Fibroblast of lung (primary cell): ENCODE data around the gene KLHL21. TPM values are rescaled to one million over a fixed set of nuclear protein-coding genes. Genes with fewer than 3 reads are reported as not detected.

Experiments
- DNase-seq, 2 donors: peaks; one replicate each; pipeline versions ENCODE4 v3.0.0 to v3.0.0-alpha.2; 2010; ENCODE audit warnings: low read depth in 2 of 2
- H2AFZ ChIP-seq: 2 replicates; pipeline ENCODE4 v1.5.1; 2012; ENCODE audit warnings: low read length, control low read depth, inconsistent platforms
- H3K27ac ChIP-seq: 2 replicates; pipeline ENCODE4 v1.5.1; 2011; ENCODE audit warnings: low read length, control low read depth; ENCODE audit not compliant: insufficient read depth
- H3K27me3 ChIP-seq: 2 replicates; pipeline ENCODE4 v1.5.1; 2011; ENCODE audit warnings: mild to moderate bottlenecking, low read length; ENCODE audit not compliant: control insufficient read depth, insufficient read depth
- H3K36me3 ChIP-seq: 2 replicates; pipeline ENCODE4 v1.5.1; 2011; ENCODE audit warnings: low read length; ENCODE audit not compliant: control insufficient read depth, insufficient read depth
- H3K4me1 ChIP-seq: 2 replicates; pipeline ENCODE4 v1.5.1; 2011; ENCODE audit warnings: low read length; ENCODE audit not compliant: control insufficient read depth, insufficient read depth; ENCODE audit errors: extremely low read depth
- H3K4me2 ChIP-seq: 2 replicates; pipeline ENCODE4 v1.5.1; 2011; ENCODE audit warnings: low read length, control low read depth; ENCODE audit not compliant: insufficient read depth; ENCODE audit errors: extremely low read depth
- H3K4me3 ChIP-seq, 4 experiments: fragments of 200-600 bp in 1 of 4; sonication (generic) in 1 of 4; replicated peaks in 1 of 4; 2 replicates each; pipeline ENCODE4 v1.5.1; 2011 to 2016; ENCODE audit warnings: low read length in 4 of 4, low read depth in 3 of 4, mild to moderate bottlenecking in 3 of 4, control low read depth in 2 of 4, inconsistent platforms in 1 of 4, mixed read lengths in 1 of 4; ENCODE audit not compliant: insufficient read depth in 1 of 4; ENCODE audit errors: control extremely low read depth in 1 of 4
- H3K79me2 ChIP-seq: 2 replicates; pipeline ENCODE4 v1.5.1; 2012; ENCODE audit warnings: mild to moderate bottlenecking, low read length, inconsistent platforms; ENCODE audit not compliant: control insufficient read depth, insufficient read depth
- H3K9ac ChIP-seq: 2 replicates; pipeline ENCODE4 v1.5.1; 2011; ENCODE audit warnings: mild to moderate bottlenecking, low read length, control low read depth; ENCODE audit not compliant: insufficient read depth
- H3K9me3 ChIP-seq: 2 replicates; pipeline ENCODE4 v1.5.1; 2012; ENCODE audit warnings: low read depth, low read length; ENCODE audit not compliant: control insufficient read depth, insufficient read depth
- H4K20me1 ChIP-seq: 2 replicates; pipeline ENCODE4 v1.5.1; 2011; ENCODE audit warnings: low read length; ENCODE audit not compliant: control insufficient read depth, insufficient read depth; ENCODE audit errors: extremely low read depth
- CTCF ChIP-seq, 2 donors: IDR thresholded peaks in 1 of 2; conservative IDR thresholded peaks in 1 of 2; 1 replicate in 1 of 2; 2 replicates in 1 of 2; pipeline ENCODE4 v1.5.1; 2011 to 2012; ENCODE audit warnings: low read length in 2 of 2, control low read depth in 1 of 2, inconsistent platforms in 1 of 2, low read depth in 1 of 2, mild to moderate bottlenecking in 1 of 2
- EZH2 ChIP-seq: IDR thresholded peaks from 2 replicates; pipeline ENCODE4 v1.5.1; 2012; ENCODE audit warnings: low read length, control low read depth, mild to moderate bottlenecking; ENCODE audit errors: missing control alignments
- polyA plus RNA-seq, 2 donors: library from polyadenylated mRNA; depleted of rRNA in 1 of 2; stranded (reverse) in 1 of 2; unstranded in 1 of 2; fragments of >200 nt; gene quantifications; 2 replicates each; pipeline ENCODE4 v1.2.1, GENCODE V29; 2011 to 2012; ENCODE audit warnings: missing spikeins in 1 of 2
- total RNA-seq: library from RNA; depleted of rRNA; stranded (reverse); fragments of >200 nt; gene quantifications from 2 replicates; pipeline ENCODE4 v1.2.1, GENCODE V29; 2014

Gene KLHL21
- total and polyA plus RNA-seq, 2 donors (not counting 1 experiment from before 2014, with no cell fraction given), result 11.7 to 44.9 TPM

DNA sequence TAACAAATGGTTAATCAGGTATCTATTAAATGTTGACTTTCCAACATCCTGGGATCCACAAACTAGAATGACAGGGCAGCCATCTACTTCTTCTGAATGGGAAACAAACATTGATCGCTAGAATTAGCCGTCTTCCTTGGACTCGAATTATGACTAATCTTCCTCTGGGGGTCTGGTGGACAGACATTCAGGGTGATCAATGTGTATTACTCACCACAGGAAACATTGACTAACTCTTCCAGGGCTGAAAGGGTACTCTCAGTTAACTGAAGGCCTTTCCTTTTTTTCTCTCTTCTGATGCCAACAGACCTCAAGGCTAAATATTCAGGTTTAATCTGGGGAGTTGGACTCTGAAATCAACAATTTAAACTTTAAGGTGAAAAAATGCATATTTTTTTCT lies 57.8 kb downstream of the KLHL21 start:
- TF ChIP-seq EZH2 (no peak), CTCF (conservative IDR thresholded peaks at IDR 0.05 in 1 of 2, IDR thresholded peaks at IDR 0.05 in 1 of 2; ENCODE audit: low read depth in 1 of 2, low read length in 2 of 2) (no peak)
- Histone ChIP-seq H4K20me1 (no peaks in the 10 kb centered on the region), H3K79me2 (no peaks in the 10 kb centered on the region), H3K9me3 (no peaks in the 10 kb centered on the region), H3K4me1 (no peaks in the 10 kb centered on the region), H3K27ac (no peak overlapping the region), H3K4me2 (no peak overlapping the region), H3K36me3 (peaks cover 3% of the 10 kb centered on the region), H3K27me3 (no peaks in the 10 kb centered on the region), H2AFZ (no peak overlapping the region), H3K4me3 (no peak overlapping the region), H3K9ac (no peak overlapping the region)
- peak in 1 of 2 donors; percentile 88 for DNase-seq

Other genes with a start within 250 kb of the KLHL21 start
- 22.3 and 58.0 TPM in 2 replicates for gene ACOT7, start 209.1 kb downstream of the KLHL21 start, total RNA-seq
- 50.7 and 141 TPM in 2 replicates for gene ACOT7, start 209.1 kb downstream of the KLHL21 start, polyA plus RNA-seq
- 0.26 and 0.50 TPM in 2 replicates for gene HES2, start 182.9 kb downstream of the KLHL21 start, total RNA-seq
- gene HES2, start 182.9 kb downstream of the KLHL21 start, polyA plus RNA-seq, result 0.02 TPM in 1 of 2 replicates, not detected in the other
- gene ESPN, start 178.1 kb downstream of the KLHL21 start, total RNA-seq, result not detected in 2 replicates
- not detected in 2 replicates for gene ESPN, start 178.1 kb downstream of the KLHL21 start, polyA plus RNA-seq
- gene TNFRSF25, start 136.7 kb downstream of the KLHL21 start, total RNA-seq, result 0.51 and 1.5 TPM in 2 replicates
- gene TNFRSF25, start 136.7 kb downstream of the KLHL21 start, polyA plus RNA-seq, result 0.24 and 0.37 TPM in 2 replicates
- 1.3 and 3.3 TPM in 2 replicates for gene PLEKHG5, start 111.2 kb downstream of the KLHL21 start, total RNA-seq
- gene PLEKHG5, start 111.2 kb downstream of the KLHL21 start, polyA plus RNA-seq, result 0.42 and 0.79 TPM in 2 replicates
- gene NOL9, start 48.4 kb downstream of the KLHL21 start, total RNA-seq, result 17.5 and 18.7 TPM in 2 replicates
- 19.0 and 24.2 TPM in 2 replicates for gene NOL9, start 48.4 kb downstream of the KLHL21 start, polyA plus RNA-seq
- under 0.01 and 0.17 TPM in 2 replicates for gene TAS1R1, start 47.6 kb downstream of the KLHL21 start, total RNA-seq
- 0.05 and 0.10 TPM in 2 replicates for gene TAS1R1, start 47.6 kb downstream of the KLHL21 start, polyA plus RNA-seq
- gene ZBTB48, start 22.9 kb downstream of the KLHL21 start, total RNA-seq, result 15.4 and 16.0 TPM in 2 replicates
- 4.9 and 5.7 TPM in 2 replicates for gene ZBTB48, start 22.9 kb downstream of the KLHL21 start, polyA plus RNA-seq
- gene PHF13, start 10.9 kb upstream of the KLHL21 start, total RNA-seq, result 12.3 and 13.7 TPM in 2 replicates
- 10.0 and 12.1 TPM in 2 replicates for gene PHF13, start 10.9 kb upstream of the KLHL21 start, polyA plus RNA-seq
- gene THAP3, start 22.0 kb upstream of the KLHL21 start, total RNA-seq, result 34.4 and 35.5 TPM in 2 replicates
- 5.3 and 6.5 TPM in 2 replicates for gene THAP3, start 22.0 kb upstream of the KLHL21 start, polyA plus RNA-seq
- gene DNAJC11, start 98.9 kb upstream of the KLHL21 start, total RNA-seq, result 29.0 and 35.2 TPM in 2 replicates
- 31.8 and 47.2 TPM in 2 replicates for gene DNAJC11, start 98.9 kb upstream of the KLHL21 start, polyA plus RNA-seq
- 45.5 and 47.6 TPM in 2 replicates for gene CAMTA1, start 182.6 kb upstream of the KLHL21 start, total RNA-seq
- 78.5 and 86.0 TPM in 2 replicates for gene CAMTA1, start 182.6 kb upstream of the KLHL21 start, polyA plus RNA-seq